DOHH2 (cell line): ENCODE data around the gene ACAD9.

Experiments
- H3F3A ChIP-seq: fragments of 200-600 bp; sonication (generic), shearing (Covaris generic); 2 replicates; pipeline ENCODE4 v1.6.0; 2016; ENCODE audit warnings: antibody characterized with exemption, mild to moderate bottlenecking; ENCODE audit not compliant: control insufficient read depth, insufficient read depth
- H3K27ac ChIP-seq: fragments of 200-600 bp; sonication (generic); 2 replicates; pipeline ENCODE4 v1.5.1; 2014; ENCODE audit warnings: low read depth, mild to moderate bottlenecking, low read length, moderate library complexity
- H3K27me3 ChIP-seq: fragments of 200-600 bp; sonication (generic); 2 replicates; pipeline ENCODE4 v1.6.1; 2014; ENCODE audit warnings: mild to moderate bottlenecking, low read length, mixed read lengths; ENCODE audit not compliant: control insufficient read depth
- H3K36me3 ChIP-seq: fragments of 200-600 bp; sonication (generic); 2 replicates; pipeline ENCODE4 v1.6.1; 2014; ENCODE audit warnings: mild to moderate bottlenecking, low read length, moderate library complexity, mixed read lengths; ENCODE audit not compliant: control insufficient read depth
- H3K4me1 ChIP-seq: fragments of 200-600 bp; sonication (generic); 2 replicates; pipeline ENCODE4 v1.6.1; 2014; ENCODE audit warnings: mild to moderate bottlenecking, low read length, mixed read lengths; ENCODE audit not compliant: control insufficient read depth
- H3K4me2 ChIP-seq: fragments of 200-600 bp; sonication (generic); 2 replicates; pipeline ENCODE4 v1.6.0; 2014; ENCODE audit warnings: mild to moderate bottlenecking, low read length, moderate library complexity
- H3K4me3 ChIP-seq: fragments of 200-600 bp; sonication (generic); 2 replicates; pipeline ENCODE4 v1.5.1; 2014; ENCODE audit warnings: mild to moderate bottlenecking, low read length, mixed read lengths
- H3K79me2 ChIP-seq: fragments of 200-600 bp; sonication (generic); 2 replicates; pipeline ENCODE4 v1.6.1; 2014; ENCODE audit warnings: mild to moderate bottlenecking, low read length, mixed read lengths; ENCODE audit not compliant: control insufficient read depth
- H3K9me2 ChIP-seq: fragments of 200-600 bp; sonication (generic); replicated peaks from 2 replicates; pipeline ENCODE4 v1.6.1; 2014; ENCODE audit warnings: mild to moderate bottlenecking, low read length, mixed read lengths; ENCODE audit not compliant: control insufficient read depth
- H3K9me3 ChIP-seq: fragments of 200-600 bp; sonication (generic); 2 replicates; pipeline ENCODE4 v1.6.1; 2014; ENCODE audit warnings: antibody characterized with exemption, low read length, mixed read lengths; ENCODE audit not compliant: control insufficient read depth, insufficient read depth
- H4K20me1 ChIP-seq: fragments of 200-600 bp; sonication (generic); 2 replicates; pipeline ENCODE4 v1.6.0; 2014; ENCODE audit warnings: low read depth, mild to moderate bottlenecking, antibody characterized with exemption, low read length, moderate library complexity; ENCODE audit not compliant: control insufficient read depth, insufficient read depth
- EZH2phosphoT487 ChIP-seq: fragments of 200-600 bp; sonication (generic); IDR thresholded peaks from 2 replicates; pipeline ENCODE4 v1.6.1; 2017; ENCODE audit warnings: borderline replicate concordance, mild to moderate bottlenecking, antibody characterized with exemption, low read length, moderate library complexity, mixed read lengths
- TF ChIP-seq, protein P1 (sequence below): fragments of 200-600 bp; sonication (generic); IDR thresholded peaks from one replicate; pipeline ENCODE4 v1.5.1; 2014; ENCODE audit warnings: antibody characterized with exemption, mild to moderate bottlenecking, low read depth, low read length; ENCODE audit not compliant: poor library complexity, severe bottlenecking

Gene ACAD9

DNA sequence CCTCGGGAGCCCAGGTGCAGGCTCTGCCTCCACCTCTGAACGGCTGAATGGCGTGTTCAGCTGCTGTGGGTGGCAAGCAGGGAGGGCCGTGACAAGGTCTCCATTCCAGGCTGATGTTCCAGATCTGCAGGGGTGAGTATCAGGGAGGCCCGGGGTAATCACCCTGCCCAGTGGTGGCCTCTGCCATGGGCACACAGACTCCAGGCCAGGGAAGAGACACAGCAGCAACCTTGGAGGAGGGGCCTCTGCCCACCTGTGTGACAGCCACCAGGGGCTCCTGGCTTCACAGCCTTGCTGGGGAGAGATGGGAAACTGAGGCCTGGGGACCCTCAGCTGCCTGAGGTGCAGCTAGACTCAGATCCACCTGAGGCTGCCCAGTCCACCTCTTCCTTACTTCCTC is 25.6 kb upstream of the ACAD9 start:
- H3K9me3 ChIP-seq, result peaks cover 25% of the 10 kb centered on the region
- no peak overlapping the region for H3K4me3 ChIP-seq
- H4K20me1 ChIP-seq, result no peaks in the 10 kb centered on the region
- H3K4me1 ChIP-seq, result no peaks in the 10 kb centered on the region
- no peaks in the 10 kb centered on the region for H3F3A ChIP-seq
- no peaks in the 10 kb centered on the region for H3K36me3 ChIP-seq
- TF ChIP-seq, protein P1, sequence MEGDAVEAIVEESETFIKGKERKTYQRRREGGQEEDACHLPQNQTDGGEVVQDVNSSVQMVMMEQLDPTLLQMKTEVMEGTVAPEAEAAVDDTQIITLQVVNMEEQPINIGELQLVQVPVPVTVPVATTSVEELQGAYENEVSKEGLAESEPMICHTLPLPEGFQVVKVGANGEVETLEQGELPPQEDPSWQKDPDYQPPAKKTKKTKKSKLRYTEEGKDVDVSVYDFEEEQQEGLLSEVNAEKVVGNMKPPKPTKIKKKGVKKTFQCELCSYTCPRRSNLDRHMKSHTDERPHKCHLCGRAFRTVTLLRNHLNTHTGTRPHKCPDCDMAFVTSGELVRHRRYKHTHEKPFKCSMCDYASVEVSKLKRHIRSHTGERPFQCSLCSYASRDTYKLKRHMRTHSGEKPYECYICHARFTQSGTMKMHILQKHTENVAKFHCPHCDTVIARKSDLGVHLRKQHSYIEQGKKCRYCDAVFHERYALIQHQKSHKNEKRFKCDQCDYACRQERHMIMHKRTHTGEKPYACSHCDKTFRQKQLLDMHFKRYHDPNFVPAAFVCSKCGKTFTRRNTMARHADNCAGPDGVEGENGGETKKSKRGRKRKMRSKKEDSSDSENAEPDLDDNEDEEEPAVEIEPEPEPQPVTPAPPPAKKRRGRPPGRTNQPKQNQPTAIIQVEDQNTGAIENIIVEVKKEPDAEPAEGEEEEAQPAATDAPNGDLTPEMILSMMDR, result no peak
- no peak for TF ChIP-seq EZH2phosphoT487
- no peaks in the 10 kb centered on the region for H3K79me2 ChIP-seq
- no peaks in the 10 kb centered on the region for H3K9me2 ChIP-seq
- H3K27ac ChIP-seq, result no peak overlapping the region
- no peaks in the 10 kb centered on the region for H3K27me3 ChIP-seq
- H3K4me2 ChIP-seq, result no peak overlapping the region

DNA sequence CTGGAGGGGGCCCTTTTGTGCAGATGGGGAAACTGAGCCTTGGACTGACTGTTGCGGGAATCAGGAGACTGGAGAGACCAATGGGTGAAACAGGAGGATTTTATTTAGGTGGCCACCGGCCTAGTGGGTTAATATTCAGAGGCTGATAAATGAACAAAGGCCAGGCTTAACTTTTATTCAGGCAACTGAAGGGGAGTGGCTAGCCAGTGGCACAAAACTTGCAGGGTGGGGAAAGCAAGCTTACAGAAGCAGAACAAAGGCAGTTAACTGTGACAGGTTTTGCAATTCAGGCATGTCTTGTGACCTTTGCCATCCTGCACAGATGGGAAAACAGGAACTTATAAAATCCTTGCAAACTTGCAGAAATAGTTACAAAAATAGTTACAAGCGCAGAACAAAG is 24.9 kb upstream of the ACAD9 start:
- no peak overlapping the region for H3K4me3 ChIP-seq
- H4K20me1 ChIP-seq, result no peaks in the 10 kb centered on the region
- H3K4me2 ChIP-seq, result no peak overlapping the region
- no peaks in the 10 kb centered on the region for H3K4me1 ChIP-seq
- peaks cover 32% of the 10 kb centered on the region for H3K9me3 ChIP-seq
- no peaks in the 10 kb centered on the region for H3K27me3 ChIP-seq
- H3F3A ChIP-seq, result no peaks in the 10 kb centered on the region
- TF ChIP-seq, protein P1, result no peak
- no peak for TF ChIP-seq EZH2phosphoT487
- H3K9me2 ChIP-seq, result no peaks in the 10 kb centered on the region
- H3K36me3 ChIP-seq, result no peaks in the 10 kb centered on the region
- no peaks in the 10 kb centered on the region for H3K79me2 ChIP-seq
- H3K27ac ChIP-seq, result no peak overlapping the region

DNA sequence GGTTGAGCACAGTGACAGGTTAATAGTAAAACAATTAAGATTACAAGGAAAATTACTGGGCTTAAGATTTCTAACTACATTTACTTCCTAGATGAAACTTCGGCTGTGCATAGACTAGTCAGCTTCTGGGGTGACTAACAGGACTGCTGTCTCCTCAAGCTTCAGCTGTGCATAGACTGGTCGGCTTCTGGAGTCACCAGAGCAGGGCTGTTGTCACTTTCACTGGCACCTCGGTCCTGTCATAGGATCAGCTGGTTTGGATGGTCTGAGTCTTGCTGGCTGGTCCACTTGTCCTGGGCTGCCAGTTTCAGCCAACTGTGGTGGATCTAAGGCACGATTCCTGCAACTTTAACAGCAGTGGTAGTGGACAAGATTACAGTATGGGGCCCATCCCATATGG is 23.9 kb upstream of the ACAD9 start:
- H3K4me3 ChIP-seq, result no peak overlapping the region
- H3K4me2 ChIP-seq, result no peak overlapping the region
- H3K27ac ChIP-seq, result no peak overlapping the region
- H3K27me3 ChIP-seq, result no peaks in the 10 kb centered on the region
- peaks cover 39% of the 10 kb centered on the region for H3K9me3 ChIP-seq
- no peaks in the 10 kb centered on the region for H3K4me1 ChIP-seq
- no peaks in the 10 kb centered on the region for H3K79me2 ChIP-seq
- no peaks in the 10 kb centered on the region for H4K20me1 ChIP-seq
- no peaks in the 10 kb centered on the region for H3K9me2 ChIP-seq
- no peak for TF ChIP-seq EZH2phosphoT487
- TF ChIP-seq, protein P1, result no peak
- H3K36me3 ChIP-seq, result no peaks in the 10 kb centered on the region
- no peaks in the 10 kb centered on the region for H3F3A ChIP-seq

DNA sequence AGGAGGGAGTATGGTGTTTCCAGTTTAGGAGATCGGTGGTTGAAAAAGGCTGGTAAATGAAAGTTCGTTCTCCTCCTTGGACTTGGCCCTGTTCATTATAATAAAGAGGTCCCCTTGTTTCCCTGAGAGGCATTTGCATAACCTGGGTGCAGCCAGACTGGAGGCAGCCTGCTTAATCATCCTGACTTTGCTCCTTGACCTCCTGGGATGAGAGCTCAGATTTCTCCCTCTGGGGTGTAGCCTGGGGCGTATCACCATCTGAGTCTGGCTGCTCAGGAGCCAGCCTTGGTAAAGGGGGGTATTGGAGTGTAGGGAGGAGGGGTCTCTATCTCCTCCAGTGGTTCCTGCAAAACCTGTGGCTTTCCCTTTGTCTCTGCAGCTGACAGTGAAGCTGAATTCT is 21.3 kb upstream of the ACAD9 start:
- Histone ChIP-seq H3K4me2 (no peak overlapping the region), H3F3A (no peaks in the 10 kb centered on the region), H3K9me2 (no peaks in the 10 kb centered on the region), H3K9me3 (peaks cover 39% of the 10 kb centered on the region), H3K4me1 (no peaks in the 10 kb centered on the region), H3K4me3 (no peak overlapping the region), H3K27me3 (no peaks in the 10 kb centered on the region), H3K27ac (no peak overlapping the region), H3K79me2 (no peaks in the 10 kb centered on the region), H4K20me1 (no peaks in the 10 kb centered on the region), H3K36me3 (no peaks in the 10 kb centered on the region)
- TF ChIP-seq EZH2phosphoT487, result no peak
- TF ChIP-seq, protein P1, result no peak
